Stimulated activated CD8-positive, alpha-beta memory T cell treated with anti-CD3 and anti-CD28 coated beads, Interleukin-4, amount 100 ng/mL, for 48 hours (primary cell): ENCODE results near the gene MARK1.

Experiments used
- DNase-seq: peaks from one replicate; pipeline ENCODE4 v3.0.0-alpha.2; 2020

The MARK1 gene

GRCh38 chr1:220692436-220693228 lies 164.7 kb downstream of the MARK1 start:
- no peak for DNase-seq

GRCh38 chr1:220694866-220695382 lies 167.0 kb downstream of the MARK1 start:
- DNase-seq: no peak

GRCh38 chr1:220695426-220695825 lies 167.5 kb downstream of the MARK1 start:
- DNase-seq: no peak

- DNase-seq: no peak
These were observed 168.4 kb downstream of the MARK1 start for GRCh38 chr1:220696226-220696862.

GRCh38 chr1:220696863-220697231 lies 168.9 kb downstream of the MARK1 start:
- DNase-seq: no peak

GRCh38 chr1:220697326-220697725 lies 169.4 kb downstream of the MARK1 start:
- DNase-seq: no peak

- DNase-seq: no peak
These were observed 170.7 kb downstream of the MARK1 start for GRCh38 chr1:220698607-220699016.

- no peak for DNase-seq
These were observed 171.1 kb downstream of the MARK1 start for GRCh38 chr1:220699044-220699443.

GRCh38 chr1:220700556-220701179 lies 172.7 kb downstream of the MARK1 start:
- no peak for DNase-seq

GRCh38 chr1:220701974-220702373 lies 174.0 kb downstream of the MARK1 start:
- no peak for DNase-seq

GRCh38 chr1:220702733-220703270 lies 174.9 kb downstream of the MARK1 start:
- no peak for DNase-seq

- DNase-seq: no peak
These were observed 175.4 kb downstream of the MARK1 start for GRCh38 chr1:220703305-220703704.

GRCh38 chr1:220705782-220706181 lies 177.8 kb downstream of the MARK1 start:
- DNase-seq: no peak

GRCh38 chr1:220706480-220706879 lies 178.5 kb downstream of the MARK1 start:
- no peak for DNase-seq

GRCh38 chr1:220707160-220707559 lies 179.2 kb downstream of the MARK1 start:
- DNase-seq: no peak

GRCh38 chr1:220708244-220708643 lies 180.3 kb downstream of the MARK1 start:
- no peak for DNase-seq

GRCh38 chr1:220708936-220709801 lies 181.2 kb downstream of the MARK1 start:
- DNase-seq: no peak

GRCh38 chr1:220710333-220710732 lies 182.4 kb downstream of the MARK1 start:
- no peak for DNase-seq

- no peak for DNase-seq
These were observed 183.3 kb downstream of the MARK1 start for GRCh38 chr1:220711056-220711809.
